Measurements from ENCODE around the gene TRRAP.
"Not testable (repeated sequence)": the region's sequence is repeated elsewhere in the genome, so short reads cannot be mapped to it uniquely, and the experiment has no call there.

The TRRAP gene

DNA sequence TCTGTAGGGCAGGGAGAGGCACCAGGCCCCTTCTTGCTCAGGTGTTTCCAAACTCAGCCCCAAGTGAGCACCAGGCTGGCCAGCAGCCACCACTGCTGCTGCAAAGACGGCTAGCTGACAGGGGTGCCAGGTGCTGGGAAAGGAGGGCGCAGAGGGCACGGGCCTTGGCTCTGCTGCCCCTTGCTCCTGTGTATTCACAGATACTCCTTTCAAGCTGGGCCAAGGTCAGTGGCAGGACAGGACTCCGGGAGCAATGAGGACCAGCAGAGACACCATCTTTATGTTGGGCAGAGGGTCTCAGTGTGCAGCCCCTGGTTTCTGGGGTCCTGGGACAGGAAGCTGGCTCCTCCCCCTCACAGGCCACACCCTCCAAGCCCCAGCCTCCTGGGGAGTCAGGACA lies 155.4 kb downstream of the TRRAP start:
- DNase-seq = no peak

DNA sequence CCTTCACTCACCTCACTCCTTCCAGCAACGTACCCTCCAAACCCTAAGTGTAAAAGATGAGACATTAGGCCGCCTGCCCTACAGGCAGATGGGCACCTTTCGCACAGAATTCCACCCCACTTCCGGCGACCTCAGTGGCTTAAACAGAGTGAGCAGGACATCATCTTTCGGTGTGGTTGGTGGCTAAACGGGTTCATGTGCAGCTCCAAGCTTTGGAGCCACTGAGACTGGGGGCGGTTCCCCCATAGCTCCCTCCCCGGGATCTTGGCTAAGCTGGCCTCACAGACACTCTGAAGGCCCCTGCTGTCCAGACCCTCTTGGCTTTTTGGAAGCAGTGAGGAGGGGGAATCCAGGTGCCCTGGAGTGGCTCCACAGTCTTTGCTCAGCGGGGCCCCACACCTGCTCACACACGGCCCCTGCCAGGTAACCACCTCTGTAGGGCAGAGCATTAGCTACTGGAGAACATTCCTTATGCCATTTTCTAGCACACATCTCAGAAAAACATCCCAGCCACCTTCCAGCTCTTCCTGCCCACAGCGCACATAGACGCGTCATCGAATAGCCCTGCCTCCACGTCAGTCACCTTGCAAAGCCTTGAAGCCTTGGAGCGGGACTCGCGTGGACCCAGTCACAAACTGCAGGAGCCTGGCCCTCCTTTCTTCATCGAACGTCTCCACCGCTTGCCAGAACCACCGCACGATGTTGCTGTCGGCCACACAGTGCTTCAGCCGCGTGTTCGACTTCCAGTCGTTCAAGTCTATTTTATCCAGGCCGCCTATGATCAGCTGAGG lies 156.8 kb downstream of the TRRAP start:
- DNase-seq = no peak

DNA sequence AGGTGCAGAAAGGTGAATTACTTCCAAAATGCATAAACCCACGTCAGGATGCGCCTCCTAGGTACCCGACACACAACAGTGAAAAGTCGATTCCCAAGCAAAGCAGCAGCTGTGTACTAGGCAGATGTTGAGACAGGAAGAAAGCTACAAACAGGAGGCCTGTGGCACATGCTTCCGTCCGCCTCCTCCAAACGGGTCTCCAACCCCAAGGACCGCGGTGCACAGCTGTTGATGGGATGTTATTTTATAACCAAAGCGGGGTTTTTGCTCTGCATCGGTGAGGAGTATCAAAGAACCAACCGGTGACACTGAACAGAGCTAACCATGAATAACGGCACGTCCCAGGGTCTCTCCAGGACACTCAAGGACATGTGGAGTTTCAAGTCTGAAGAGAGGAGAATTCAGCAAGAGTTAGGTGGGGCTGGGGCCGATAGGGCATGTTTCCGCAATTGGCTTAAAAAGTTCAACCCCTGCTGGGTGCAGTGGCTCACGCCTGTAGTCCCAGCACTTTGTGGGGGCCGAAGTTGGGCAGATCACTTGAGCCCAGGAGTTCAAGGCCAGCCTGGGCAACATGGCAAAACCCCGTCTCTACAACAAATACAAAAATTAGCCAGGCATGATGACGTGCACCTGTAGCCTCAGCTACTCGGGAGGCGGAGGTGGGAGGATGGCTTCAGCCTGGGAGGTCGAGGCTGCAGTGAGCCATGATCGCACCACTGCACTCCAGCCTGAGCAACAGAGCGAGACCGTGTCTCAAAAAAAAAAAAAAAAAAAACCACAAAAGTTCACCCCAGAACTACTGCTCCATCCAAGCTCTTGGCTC lies 157.6 kb downstream of the TRRAP start:
- DNase-seq = no peak

DNA sequence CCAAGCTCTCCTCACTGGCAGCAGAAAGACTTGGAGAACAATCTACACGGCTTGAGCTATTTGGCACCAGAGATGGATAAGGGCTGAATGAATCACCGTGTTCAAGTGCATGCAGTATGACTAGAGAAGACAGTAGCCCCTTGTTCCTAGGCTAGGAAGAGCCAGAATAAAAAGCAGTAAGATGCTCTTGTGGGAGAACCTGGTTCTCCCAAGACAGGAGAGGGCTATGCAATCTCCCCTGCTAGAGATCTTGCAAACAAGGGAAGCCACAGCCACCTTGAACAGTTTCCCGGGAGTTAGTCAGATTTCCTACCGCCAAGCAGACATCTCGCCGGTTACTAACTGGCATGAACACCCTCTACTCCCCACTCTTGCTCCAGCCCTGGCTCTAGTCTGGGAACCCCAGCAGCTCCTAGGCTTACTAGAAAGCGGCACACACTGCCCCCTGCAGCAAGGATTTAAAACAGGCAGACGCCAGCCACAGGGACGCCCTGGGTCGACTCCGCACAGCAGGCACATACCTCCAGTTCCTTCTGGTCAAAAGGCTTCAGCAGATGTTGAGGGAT lies 158.3 kb downstream of the TRRAP start:
- no peak for DNase-seq

DNA sequence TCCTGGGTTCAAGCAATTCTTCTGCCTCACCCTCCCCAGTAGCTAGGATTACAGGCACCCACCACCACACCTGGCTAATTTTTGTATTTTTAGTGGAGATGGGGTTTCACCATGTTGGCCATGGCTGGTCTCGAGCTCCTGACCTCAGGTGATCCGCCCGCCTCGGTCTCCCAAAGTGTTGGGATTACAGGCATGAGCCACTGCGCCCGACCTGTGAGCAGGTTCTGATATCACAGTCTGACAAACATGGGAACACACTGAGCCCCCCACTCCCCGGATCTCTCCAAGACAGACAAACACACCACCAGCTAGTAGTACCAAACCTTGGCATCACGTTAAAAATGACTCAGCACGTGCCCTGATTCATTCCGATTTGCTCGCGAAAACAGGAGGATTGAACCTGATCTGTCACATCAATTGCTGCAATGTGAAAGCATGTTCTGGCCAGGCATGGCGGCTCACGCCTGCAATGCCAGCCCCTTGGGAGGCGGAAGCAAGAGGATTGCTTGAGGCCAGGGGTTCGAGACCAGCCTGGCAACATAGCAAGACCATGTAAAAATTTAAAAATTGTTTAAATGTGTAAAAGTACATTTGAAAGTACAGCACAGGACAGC lies 159.1 kb downstream of the TRRAP start:
- no peak for DNase-seq

DNA sequence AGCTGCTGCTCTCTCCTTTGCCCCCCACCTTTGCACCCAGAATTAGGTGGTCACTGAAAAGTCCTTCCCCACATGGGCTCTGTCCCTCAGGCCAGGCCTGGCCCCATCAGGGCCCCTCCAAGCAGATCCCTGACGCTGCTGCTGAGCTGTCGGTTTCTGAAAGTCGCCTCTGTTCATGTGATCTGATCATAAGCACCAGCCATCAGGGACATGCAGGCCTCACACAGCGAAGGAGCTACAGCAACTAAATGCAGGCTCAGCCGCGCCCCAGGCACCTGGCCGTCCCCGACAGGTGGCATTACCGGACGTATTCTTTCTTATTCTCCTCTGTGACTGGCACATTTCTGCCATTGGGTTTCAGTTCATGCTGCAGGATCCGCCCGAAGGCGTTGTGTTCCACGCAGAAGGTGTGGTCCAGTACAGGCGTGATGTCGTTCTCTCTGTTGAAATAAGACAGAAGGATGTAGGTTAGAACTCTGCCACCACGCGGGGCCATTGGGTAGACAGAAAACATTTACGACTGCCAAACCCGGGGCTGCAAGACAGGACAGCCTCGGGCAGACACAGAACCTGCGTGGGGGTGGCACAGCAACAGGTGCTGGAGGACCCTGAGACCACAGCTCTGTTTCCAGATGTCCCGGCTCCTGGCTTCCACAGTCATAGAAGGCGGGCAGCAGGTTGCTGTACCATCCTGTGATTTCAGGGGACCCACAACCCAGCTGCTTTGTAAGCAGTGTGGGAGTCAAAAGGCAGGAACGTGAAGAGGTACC lies 159.9 kb downstream of the TRRAP start:
- no peak for DNase-seq

DNA sequence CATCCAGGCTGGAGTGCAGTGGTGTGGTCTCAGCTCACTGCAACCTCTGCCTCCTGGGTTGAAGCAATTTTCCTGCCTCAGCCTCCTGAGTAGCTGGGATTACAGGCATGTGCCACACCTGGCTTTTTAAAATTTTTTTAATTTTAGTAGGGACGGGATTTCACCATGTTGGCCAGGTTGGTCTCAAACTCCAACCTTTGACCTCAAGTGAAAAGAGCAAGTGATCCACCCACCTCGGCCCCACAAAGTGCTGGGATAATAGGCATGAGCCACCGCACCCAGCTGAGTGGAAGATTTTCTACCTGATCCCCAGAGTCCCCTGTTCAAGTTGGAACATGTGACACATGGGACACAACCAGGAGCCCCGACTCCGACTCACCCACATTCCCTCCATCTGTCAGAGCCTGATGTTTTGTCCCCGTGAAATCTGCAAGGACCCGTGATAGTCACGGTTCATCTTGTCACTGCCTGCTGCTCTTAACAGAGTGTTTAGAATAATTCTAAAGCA lies 161.1 kb downstream of the TRRAP start:
- DNase-seq = no peak

DNA sequence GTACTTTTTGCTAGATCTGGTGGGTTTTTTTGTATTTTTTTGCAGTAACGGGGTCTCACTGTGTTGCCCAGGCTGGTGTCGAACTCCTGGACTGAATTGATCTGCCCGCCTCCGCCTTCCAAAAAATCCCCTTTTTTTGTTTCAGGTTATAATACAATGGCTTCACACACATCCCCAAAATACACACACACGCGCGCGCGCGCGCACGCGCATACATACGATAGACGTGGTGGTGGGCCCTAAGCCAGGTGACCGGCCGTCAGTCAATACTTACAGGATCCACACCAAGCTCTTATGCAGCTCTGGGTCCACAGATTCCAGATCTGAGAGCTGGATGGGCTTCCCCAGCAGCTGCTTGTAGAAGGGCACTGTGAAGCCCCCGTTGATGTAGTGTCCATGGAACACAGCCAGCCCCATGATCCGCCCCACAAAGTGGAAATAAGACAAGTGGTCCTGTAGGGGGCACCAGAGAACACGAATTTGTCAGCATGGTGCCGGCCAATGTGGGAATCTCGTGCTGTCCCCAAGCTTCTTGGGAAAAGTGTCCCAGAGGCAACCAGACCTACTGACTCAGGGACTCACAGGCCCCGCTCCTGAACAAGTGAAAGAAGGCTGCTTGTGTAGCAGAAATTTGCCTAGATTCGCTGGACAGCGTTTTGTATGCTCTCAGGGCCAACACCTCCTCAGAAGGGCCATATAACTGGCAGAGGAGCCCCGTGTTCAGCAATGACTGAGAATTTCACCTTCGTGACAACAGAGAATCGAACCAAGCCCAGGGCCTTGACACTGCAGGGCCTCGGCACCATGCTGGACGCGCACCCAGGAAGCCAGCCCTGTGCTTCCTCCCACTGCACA lies 162.0 kb downstream of the TRRAP start:
- peak; percentile 72 for DNase-seq

DNA sequence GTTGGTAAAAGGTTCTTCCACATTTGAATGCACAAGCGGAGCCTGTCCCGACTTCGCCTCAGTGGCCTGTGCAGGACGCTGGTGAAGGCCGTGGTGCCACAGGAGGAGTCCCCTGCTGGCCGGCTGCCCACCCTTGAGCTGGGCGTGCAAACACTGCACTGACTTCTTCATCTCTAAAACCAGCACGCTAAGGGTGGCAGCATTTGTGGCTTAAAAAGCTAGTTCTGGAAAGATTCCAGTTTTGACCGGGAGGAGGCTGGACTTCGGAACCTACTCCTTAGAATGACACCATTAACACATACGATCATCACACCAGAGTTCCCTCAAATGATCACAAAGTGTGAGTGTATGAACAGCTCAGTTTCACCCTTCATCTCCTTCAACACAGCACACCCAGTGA lies 163.2 kb downstream of the TRRAP start:
- no peak for DNase-seq

DNA sequence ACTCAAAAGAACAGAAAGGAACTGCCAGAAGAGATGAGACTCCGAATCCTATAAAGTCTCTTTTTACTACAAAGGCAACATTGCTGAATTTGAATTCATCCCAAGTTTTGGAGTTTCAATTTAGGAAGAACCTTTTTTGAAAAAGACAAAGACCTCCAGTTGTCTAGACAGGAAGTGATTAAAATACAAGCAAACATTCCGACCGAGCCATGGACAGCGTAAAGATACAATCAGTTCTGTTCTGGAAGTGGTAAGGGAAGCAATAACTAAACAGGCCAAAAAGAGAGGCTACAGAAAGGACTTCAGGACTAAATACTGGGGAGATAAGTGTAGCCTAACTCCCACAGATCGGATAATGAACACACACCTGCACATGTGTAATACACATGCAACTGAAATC lies 164.6 kb downstream of the TRRAP start:
- no peak for DNase-seq

DNA sequence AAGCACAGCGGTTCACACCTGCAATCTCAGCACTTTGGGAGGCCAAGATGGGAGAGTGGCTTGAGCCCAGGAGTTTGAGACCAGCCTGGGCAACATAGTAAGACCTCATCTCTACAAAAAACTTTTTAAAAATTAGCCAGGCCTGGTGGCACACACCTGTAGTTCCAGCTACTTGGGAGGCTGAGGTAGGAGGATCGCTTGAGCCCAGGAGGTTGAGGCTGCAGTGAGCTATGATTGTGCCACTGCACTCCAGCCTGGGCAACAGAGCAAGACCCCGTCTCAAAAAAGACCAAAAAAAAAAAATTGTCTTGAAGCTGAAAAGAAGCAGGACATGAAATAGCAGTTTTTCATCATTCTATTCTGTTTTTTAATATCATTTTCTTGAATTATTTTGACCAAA lies 166.5 kb downstream of the TRRAP start:
- not testable (repeated sequence) for DNase-seq

DNA sequence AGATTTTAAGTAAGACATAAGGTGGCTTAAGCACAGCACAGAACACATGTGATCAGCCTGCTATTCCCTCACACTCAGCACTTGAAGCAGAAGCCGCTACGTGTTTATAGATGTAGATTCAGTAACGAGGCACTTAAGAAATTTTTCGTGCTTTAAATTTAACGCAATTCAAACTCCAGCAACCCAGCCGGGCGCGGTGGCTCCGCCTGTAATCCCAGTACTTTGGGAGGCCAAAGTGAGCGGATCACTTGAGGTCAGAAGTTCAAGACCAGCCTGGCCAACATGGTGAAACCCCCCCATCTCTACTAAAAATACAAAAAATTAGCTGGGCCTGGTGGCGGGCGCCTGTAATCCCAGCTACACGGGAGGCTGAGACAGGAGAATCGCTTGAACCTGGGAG lies 167.9 kb downstream of the TRRAP start:
- DNase-seq = not testable (repeated sequence)

DNA sequence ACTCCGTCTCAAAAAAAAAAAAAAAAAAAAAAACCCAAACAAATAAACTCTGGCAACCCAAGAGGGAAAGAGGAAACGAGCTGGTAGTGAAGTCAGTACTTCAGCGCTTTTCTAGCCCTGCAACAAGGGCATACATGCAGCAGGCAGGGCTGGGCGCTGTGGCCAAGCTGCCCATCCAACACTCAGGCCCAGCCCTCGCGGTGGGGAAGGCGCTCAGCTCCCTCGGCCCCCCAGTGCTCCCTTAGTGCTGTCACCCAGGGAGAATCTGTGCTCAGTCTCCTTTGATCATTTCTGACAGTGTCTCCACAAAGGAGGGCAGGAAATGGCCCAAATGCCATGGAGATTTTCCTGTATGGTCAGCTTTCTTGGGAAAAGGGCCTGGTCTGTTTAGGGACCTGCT lies 168.4 kb downstream of the TRRAP start:
- no peak for DNase-seq

DNA sequence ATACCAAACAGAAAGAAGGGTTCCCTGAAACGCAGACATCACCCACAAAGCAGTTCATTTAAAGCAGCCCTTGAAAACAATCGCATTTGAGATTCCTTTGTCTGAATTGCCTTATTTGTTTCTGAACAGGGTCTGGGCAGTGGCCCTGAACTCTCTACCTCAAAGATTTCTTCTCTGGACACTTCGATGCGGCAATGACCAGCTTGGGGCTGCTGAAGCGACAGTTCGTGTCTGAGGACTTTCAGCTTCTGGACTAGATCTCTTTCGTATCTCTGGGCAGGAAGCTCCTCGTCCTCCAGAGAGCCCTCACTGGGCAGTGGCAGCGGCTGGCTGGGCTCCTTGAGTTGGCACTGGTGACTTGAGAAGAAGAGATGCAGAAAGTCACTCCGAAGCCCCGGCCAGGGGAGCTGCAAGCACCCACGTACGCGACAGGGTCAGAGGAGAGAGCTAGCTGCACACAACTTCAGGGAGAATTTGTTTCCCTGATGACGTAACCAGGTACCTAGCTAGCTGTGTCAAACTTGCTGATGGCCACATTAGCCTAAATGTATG lies 169.3 kb downstream of the TRRAP start:
- DNase-seq = no peak

DNA sequence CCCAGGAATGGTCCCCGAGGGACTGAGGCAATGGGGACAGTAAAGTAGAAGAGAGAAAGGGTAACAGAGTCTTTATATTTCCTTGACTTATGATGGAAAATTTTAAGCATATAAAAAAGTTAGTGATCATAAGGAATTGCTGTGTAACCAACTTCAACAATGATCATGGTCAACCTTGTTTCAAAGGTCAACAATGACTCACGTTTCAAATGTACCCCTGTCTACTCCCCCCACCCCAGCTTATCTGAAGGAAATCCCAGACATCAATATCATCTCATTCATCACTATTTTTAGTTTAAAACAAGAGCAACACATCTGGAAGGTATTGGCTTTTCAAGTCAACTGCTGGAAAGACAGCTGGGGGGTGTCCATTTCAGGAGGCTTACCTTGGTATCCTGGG lies 172.6 kb downstream of the TRRAP start:
- DNase-seq = no peak

DNA sequence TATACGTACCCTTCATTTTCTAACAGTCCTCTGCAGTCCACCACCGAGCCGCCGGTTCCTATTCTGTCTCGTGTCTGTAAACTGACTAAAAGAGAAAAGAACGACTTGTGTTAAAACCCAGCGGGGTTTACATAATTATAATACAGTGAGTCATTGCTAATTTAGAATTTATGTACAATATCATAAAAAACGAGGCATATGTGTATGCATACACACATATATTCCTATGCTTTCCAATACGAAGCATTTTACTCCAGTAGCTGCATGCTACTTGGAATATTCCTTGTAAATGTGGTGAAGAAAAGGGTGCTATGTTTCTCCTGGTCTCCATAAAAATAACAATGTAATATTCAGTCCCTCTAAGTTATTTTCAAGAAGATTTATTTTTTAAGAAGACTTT lies 176.4 kb downstream of the TRRAP start:
- DNase-seq = no peak

DNA sequence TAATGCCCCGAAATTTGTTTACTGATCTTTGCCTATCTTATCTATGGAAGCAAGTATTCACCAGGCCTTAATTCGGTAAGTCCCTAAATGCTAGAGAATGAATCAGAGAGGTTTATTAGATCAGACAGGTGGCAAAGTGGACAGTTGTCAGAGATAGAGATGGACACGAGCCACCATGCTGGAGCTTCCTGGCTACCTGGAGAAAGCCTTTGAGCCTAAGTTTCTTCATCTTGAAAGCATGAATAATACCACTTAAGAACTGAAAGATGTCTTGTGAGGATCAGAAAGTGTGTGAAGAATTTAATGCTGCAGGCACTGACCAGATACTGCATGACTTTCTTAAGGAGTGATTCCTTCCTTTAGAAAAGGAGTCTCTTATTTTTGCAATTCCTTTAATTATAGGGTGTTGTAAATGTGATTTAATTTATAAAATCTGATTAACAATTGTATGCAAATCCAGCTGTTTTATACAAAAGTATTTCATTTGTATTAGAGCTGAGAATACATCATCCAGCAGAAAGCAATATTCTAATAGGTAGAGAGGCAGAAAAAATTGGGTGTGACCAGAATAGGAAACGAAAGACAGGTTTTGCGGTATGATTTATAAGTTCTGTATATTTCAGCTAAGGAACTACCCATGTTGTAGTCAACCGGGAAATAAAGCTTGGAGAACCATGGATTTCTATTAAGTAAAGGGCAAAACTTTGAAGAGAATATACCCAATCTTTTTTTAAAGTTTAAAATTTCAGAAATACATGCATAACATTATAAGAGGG lies 182.9 kb downstream of the TRRAP start:
- DNase-seq = no peak
